BJ (cell line): ENCODE data around the gene CETP. TPM values are rescaled to one million over a fixed set of nuclear protein-coding genes. Genes with fewer than 3 reads are reported as not detected.

Source experiments
- CTCF ChIA-PET: fragments of 350-600 bp; formaldehyde crosslinking; extraction: SDS; loops from one replicate; lab custom pipeline; 2021; ENCODE audit warnings: antibody characterized with exemption, inconsistent platforms; lab: Yijun Ruan, JAX
- POLR2A ChIA-PET: fragments of 300-600 bp; sonication (Branson Sonifier 250); formaldehyde crosslinking; extraction: SDS; loops from one replicate; lab custom pipeline; 2021; ENCODE audit warnings: antibody characterized with exemption; lab: Charles Lee
- DNase-seq: peaks from one replicate; pipeline ENCODE4 v3.0.0-alpha.2; 2011; ENCODE audit warnings: low read depth
- H3K27me3 ChIP-seq: 2 replicates; pipeline ENCODE4 v1.6.0; 2011; ENCODE audit warnings: low read length; ENCODE audit not compliant: control insufficient read depth, insufficient read depth
- H3K36me3 ChIP-seq: 2 replicates; pipeline ENCODE4 v1.5.1; 2011; ENCODE audit warnings: low read length; ENCODE audit not compliant: control insufficient read depth, insufficient read depth
- H3K4me3 ChIP-seq: 2 replicates; pipeline ENCODE4 v1.5.1; 2011; ENCODE audit warnings: low read depth, mild to moderate bottlenecking, control low read depth, low read length
- polyA plus RNA-seq: library from polyadenylated mRNA; depleted of rRNA; stranded (reverse); fragments of >200 nt; gene quantifications from 2 replicates; pipeline ENCODE4 v1.2.3, GENCODE V29; 2011
- TF ChIP-seq, protein P1 (sequence below): IDR thresholded peaks from 2 replicates; pipeline ENCODE4 v1.5.1; 2011; ENCODE audit warnings: low read depth, mild to moderate bottlenecking, control low read depth, inconsistent platforms, low read length, moderate library complexity; ENCODE audit not compliant: insufficient read depth

Gene CETP
- polyA plus RNA-seq, 1 experiment, result 0.07 TPM

DNA sequence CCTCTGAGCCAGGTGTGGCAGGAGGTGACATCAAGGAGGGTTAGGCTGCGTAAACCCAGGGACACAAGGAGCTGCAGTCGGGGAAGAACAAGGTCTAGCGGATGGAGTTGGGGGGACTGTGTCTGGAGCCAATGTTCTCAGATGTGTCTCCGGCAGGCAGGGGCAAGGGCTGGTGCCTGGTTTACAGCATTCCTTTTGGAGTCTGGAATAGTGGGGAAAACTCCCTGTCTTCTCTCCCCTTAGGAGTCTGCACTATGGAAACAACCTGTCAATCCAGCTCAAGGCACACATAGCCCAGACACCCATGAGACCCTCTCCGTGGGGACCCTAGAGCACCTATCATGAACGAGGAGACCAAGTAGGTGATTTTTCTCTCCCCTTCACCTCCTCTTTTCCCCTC lies 55.1 kb downstream of the CETP start:
- CTCF ChIA-PET, result interaction anchor here (1.0 kb wide), 1 partner anchor 11 kb away, joined by 3 read pairs; no protein-coding TSS in a partner anchor
- H3K36me3 ChIP-seq, result peaks cover 12% of the 10 kb centered on the region

GRCh38 chr16:57017251-57017650 lies 55.5 kb downstream of the CETP start:
- TF ChIP-seq, protein P1, sequence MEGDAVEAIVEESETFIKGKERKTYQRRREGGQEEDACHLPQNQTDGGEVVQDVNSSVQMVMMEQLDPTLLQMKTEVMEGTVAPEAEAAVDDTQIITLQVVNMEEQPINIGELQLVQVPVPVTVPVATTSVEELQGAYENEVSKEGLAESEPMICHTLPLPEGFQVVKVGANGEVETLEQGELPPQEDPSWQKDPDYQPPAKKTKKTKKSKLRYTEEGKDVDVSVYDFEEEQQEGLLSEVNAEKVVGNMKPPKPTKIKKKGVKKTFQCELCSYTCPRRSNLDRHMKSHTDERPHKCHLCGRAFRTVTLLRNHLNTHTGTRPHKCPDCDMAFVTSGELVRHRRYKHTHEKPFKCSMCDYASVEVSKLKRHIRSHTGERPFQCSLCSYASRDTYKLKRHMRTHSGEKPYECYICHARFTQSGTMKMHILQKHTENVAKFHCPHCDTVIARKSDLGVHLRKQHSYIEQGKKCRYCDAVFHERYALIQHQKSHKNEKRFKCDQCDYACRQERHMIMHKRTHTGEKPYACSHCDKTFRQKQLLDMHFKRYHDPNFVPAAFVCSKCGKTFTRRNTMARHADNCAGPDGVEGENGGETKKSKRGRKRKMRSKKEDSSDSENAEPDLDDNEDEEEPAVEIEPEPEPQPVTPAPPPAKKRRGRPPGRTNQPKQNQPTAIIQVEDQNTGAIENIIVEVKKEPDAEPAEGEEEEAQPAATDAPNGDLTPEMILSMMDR, result no peak
- H3K4me3 ChIP-seq, result no peak overlapping the region
- POLR2A ChIA-PET, result no interaction called here
- CTCF ChIA-PET, result no interaction called here
- DNase-seq, result no peak
- peaks cover 16% of the 10 kb centered on the region for H3K36me3 ChIP-seq
- H3K27me3 ChIP-seq, result no peaks in the 10 kb centered on the region

More for the DNA sequence above, 55.1 kb downstream of the CETP start:
- POLR2A ChIA-PET, result no interaction called here
- Histone ChIP-seq H3K4me3 (no peak overlapping the region), H3K27me3 (no peaks in the 10 kb centered on the region)
- no peak for DNase-seq
- TF ChIP-seq, protein P1, result no peak

- DNase-seq, result no peak
- TF ChIP-seq, protein P1, result no peak
- Histone ChIP-seq H3K27me3 (no peaks in the 10 kb centered on the region), H3K4me3 (no peak overlapping the region), H3K36me3 (peaks cover 19% of the 10 kb centered on the region)
- ChIA-PET POLR2A (no interaction called here), CTCF (interaction anchor here (1.0 to 1.3 kb wide), 2 partner anchors 26 to 50 kb away, joined by 3 read pairs; no protein-coding TSS in a partner anchor)
These were observed 58.0 kb downstream of the CETP start for GRCh38 chr16:57019746-57020145.

DNA sequence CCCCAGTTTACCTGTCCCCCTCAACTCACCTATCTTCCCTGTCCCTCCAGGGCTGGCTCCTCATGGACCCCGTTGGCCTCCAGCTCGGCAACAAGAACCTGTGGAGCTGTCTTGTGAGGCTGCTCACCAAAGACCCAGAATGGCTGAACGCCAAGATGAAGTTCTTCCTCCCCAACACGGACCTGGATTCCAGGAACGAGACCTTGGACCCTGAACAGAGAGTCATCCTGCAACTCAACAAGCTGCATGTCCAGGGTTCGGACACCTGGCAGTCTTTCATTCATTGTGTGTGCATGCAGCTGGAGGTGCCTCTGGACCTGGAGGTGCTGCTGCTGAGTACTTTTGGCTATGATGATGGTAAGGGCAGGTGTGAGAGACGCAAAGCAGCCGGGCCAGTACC lies 58.9 kb downstream of the CETP start:
- ChIA-PET CTCF (interaction anchor here (0.7 to 1.3 kb wide), 3 partner anchors 13 to 51 kb away, joined by 3 read pairs; no protein-coding TSS in a partner anchor), POLR2A (no interaction called here)
- peaks cover 19% of the 10 kb centered on the region for H3K36me3 ChIP-seq
- H3K4me3 ChIP-seq, result no peak overlapping the region
- H3K27me3 ChIP-seq, result no peaks in the 10 kb centered on the region
- DNase-seq, result no peak
- TF ChIP-seq, protein P1, result no peak

DNA sequence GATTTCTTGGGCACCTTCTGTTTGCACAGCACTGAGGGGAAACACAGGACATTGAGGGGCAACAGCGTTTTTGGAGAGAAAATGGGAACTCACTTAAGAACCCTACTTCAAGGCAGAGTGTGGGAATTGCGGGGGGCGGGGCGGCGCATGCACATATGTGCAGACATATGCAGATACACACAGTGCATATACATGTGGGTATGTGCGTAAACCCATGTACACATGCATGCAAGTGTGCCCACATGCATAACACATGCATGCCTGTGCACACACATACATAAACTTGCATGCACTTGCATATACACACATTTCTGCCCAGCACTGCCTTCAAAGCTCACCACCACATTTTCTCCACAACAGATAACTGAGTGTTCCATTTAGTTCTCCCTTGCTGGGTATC lies 60.0 kb downstream of the CETP start:
- ChIA-PET CTCF (no interaction called here), POLR2A (no interaction called here)
- TF ChIP-seq, protein P1, result no peak
- peaks cover 19% of the 10 kb centered on the region for H3K36me3 ChIP-seq
- H3K4me3 ChIP-seq, result no peak overlapping the region
- H3K27me3 ChIP-seq, result no peaks in the 10 kb centered on the region
- DNase-seq, result no peak
